HG03045 (cell line): ENCODE results near the gene NTNG2.
"Not testable (repeated sequence)": the region's sequence is repeated elsewhere in the genome, so short reads cannot be mapped to it uniquely, and the experiment has no call there.

Experiments used
- ATAC-seq: cut with Tn5 transposase; IDR thresholded peaks from one replicate; pipeline ENCODE4 v1.9.1; 2021; ENCODE audit warnings: mild to moderate bottlenecking, moderate library complexity; ENCODE audit not compliant: unreplicated experiment

Gene NTNG2

DNA sequence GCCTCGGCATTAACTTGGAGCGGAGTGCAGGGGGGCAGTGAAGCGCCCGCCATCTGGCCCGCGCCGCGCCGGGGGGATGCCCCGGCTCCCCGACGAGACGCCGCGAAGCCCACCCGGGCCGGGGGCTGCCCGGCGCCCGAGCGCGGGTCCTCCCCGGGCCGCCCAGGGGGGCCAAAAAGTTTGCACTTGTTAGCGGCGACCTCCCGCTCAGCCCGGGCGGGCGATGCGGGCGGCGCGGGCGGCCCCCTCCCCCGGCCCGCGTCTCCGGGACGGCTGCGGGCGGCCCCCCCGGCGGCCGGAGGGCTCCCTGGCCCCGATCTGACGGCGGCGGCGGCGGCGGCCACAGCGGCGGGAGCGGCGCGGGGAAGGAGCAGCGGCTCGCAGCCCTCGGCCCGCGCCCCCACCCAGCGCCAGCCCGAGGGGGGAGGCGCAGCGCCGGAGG, at the start of gene NTNG2:
Gene NTNG2 (plus strand): TSS at position 316 of the 442 bp plus-strand sequence. CDS start 4,774 bp downstream, outside the sequence.
- no peak for ATAC-seq

GRCh38 chr9:132114102-132114707, 47.7 kb upstream of the NTNG2 start:
- ATAC-seq: no peak

DNA sequence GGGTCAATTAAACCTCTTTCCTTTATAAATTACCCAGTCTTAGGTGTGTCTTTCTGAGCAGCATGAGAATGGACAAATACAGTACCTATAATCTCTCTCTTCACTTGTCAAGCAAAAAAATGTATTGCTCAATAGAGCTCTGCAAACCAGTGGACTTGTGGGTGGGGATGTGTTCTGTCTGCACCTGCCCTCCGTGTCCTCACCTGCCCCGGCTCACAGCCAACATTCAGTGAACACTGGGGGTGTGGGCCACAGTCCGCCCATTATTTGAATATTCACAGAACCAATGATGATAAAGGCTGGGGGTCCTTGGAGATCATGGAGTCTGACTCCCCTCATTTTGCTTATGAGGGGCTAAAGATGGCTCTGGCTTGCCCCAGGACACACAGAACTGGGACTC, 45.3 kb upstream of the NTNG2 start:
- ATAC-seq: no peak

DNA sequence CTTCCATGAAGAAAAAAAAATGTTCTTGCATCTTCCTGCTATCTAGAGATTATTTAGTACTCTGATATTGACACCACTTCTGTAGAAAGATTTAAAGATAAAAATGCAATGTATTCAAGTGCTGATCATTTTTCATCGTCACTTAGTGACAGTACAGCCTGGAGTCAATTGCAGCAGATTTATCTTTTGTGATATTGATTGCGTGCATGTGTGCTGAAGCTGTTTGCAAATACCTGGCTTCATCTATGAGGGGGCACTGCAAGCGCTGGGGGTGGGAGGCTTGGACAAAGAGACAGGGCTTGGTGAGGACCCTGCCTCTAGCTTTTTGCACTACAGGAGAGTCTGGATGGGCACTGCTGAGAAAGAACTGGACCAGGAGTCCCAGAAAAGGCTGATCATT, 44.2 kb upstream of the NTNG2 start:
- ATAC-seq: no peak

- no peak for ATAC-seq
These were observed 40.8 kb upstream of the NTNG2 start for GRCh38 chr9:132121021-132121420.

GRCh38 chr9:132124800-132125199, 37.1 kb upstream of the NTNG2 start:
- ATAC-seq: no peak

DNA sequence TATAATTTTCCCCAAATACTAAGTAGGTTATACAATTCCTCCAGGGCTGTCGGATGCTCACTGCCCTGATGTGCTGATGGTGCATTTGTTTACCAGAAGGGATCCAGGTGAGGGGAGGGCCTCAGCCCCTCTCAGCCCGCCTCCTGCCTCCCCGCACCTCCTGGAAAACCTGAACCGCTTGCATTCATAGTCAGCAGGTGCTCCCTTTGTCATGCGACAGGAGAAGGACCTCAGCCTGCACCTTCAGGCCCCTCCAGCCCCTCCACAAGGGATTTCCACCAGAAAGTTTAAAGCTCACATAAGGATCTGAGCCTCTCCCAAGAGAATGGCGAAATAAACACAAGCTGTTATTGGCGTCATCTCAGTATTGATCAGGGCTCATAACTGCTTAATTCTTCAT, 36.5 kb upstream of the NTNG2 start:
- ATAC-seq: no peak

DNA sequence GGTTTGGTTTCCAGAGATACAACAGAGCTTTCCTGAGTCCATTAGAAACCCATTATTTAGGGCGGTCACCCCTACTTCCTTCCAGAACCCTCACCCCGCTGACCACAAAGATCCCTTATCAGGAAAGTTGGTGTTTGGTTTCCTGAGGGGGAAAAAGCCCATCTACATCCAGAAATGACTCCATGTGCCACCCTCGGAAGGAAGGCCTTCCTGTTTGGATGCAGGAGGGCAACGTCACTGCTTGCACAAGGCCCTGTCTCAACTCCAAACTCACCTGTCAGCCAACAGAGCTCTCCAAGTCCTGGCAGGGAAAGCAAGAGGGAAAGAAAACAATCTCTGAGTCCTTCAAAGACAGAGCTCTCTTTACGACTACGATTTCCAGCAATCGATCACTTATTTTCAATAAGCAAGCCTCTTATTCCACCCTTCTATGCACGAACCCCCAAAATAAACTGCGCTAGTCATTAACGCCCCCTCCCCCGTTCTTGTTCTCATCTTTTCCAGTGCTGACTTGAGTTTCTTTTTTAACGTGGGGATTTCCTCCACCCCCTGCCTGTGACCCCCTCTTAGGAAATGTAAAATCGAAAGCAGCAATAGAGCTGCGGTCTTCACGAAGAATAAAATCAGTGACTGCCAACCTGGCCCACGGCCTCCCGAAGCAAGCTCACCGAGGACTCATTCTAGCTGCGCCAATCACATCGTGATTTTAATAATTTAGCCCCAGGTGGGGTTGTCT, 35.7 kb upstream of the NTNG2 start:
- ATAC-seq: no peak

DNA sequence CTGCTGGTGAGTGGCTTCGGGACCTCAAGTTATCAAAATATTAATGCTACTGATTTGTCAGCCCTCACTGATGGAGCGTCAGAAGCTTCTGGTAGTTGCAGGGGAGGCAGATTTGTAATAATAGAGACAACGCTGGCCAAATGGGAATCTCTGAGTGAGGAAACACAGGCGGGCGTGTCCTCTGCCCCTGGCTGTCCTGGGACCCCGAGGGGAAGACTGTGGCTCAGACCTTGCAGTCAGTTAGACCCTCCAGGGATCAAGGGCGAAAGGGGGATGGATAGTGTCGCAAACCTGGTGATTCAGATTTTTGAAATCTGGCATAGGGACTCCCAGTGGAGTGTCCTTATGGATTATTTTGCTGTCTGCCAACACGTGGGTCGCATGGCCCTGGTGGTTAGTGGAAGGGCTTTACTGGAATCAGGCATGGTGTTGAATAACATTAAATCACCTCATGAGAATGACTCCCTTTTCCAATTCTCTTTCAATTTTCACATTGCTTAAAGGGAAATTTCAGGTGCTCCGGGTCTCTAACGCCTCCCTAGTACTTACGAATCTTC, 35.1 kb upstream of the NTNG2 start:
- ATAC-seq: no peak

DNA sequence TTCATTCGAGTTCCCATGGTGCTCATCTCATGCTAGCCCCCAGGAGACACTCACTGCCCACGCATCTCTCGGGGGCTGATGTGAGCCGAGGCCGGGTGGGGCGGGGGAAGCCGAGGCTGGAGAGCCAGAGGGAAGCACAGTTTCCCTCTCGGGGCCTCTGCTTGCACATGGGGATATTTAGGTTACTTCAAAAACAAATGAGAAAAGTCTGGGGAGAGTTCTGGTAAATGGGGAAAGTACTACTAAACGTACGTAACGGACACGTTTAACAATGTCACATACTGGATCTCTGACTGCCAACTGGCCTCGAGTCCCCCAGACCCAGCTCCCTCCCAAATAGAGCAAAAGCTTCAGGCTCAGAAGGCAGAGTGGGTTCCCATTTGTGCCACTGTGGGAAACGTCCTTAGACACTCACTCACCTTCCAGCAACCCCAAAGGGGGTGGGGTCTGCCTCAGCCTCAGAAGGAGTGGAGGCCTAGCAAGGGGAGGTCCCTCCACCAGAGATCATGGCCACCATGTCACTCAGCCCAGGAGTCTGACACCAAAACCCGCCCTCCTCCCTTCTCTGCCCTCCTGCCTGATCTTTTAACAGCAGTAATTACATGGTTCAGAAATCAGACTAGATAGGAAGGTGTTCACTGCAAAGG, 33.8 kb upstream of the NTNG2 start:
- no peak for ATAC-seq

DNA sequence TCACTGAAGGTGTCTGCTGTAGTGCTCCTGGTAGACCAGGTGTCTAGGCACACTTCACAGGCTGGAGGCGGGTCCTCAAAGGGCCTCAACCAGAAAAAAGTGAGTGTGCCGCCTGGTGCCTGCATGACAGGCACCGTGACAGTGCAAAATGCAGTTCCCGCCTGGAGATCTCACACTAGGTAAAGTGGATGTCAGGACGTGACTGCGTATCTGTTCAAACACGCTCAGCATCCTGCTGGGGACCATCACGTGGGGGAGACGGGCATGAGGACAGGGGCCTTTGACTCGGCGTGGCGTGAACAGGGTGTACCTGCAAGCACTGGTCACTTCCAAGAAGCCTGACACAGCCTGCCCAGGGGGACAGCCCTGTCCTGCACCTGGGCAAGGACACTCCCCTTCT, 32.3 kb upstream of the NTNG2 start:
- ATAC-seq: no peak

DNA sequence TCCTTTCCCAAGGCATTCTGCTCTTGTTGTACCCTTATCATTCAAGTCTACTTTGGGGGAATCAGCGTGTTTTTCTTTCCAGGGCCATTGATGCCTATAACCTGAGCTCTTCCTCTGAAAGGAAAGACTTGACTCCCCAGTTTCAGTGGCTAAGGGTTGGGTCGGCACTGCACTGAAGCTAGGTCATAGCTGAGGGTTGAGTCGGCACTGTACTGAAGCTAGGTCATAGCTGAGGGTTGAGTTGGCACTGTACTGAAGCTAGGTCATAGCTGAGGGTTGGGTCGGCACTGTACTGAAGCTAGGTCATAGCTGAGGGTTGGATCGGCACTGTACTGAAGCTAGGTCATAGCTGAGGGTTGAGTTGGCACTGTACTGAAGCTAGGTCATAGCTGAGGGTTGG, 27.8 kb upstream of the NTNG2 start:
- ATAC-seq: not testable (repeated sequence)

- ATAC-seq: no peak
These were observed 26.4 kb upstream of the NTNG2 start for GRCh38 chr9:132135456-132135855.

DNA sequence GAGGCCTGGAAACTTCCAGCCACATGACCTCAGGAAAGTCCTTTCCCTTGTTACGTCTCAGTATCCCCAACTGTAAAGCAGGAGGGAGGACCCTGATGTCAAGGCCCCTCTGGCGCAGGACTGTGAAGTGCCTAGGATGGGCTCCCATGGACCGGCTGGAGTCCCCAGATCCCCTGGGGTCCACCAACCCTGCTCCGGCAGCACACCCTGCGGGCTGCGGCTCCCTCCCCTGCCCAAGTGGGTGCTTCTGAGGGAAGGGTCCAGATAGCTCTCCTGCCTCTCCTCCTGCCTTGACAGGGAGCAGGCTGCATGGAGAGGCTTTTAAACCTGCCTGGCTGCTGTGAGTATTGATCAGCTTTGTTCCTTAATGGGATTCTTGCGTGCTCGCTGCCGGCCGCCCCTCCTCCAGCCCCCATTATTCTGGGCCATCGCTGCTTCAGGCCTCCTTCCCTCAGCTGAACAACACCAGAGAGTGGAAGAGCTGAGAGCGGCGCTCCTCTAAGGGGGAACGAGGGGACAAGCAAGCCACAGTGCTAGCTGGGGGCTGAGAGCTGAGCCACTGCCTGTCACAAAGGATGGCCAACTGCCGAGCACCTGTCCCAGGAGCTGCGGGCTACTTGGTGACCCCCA, 25.6 kb upstream of the NTNG2 start:
- ATAC-seq: no peak

- ATAC-seq: no peak
These were observed 20.4 kb upstream of the NTNG2 start for GRCh38 chr9:132141344-132141947.

- ATAC-seq: no peak
These were observed 19.8 kb upstream of the NTNG2 start for GRCh38 chr9:132141948-132142594.

DNA sequence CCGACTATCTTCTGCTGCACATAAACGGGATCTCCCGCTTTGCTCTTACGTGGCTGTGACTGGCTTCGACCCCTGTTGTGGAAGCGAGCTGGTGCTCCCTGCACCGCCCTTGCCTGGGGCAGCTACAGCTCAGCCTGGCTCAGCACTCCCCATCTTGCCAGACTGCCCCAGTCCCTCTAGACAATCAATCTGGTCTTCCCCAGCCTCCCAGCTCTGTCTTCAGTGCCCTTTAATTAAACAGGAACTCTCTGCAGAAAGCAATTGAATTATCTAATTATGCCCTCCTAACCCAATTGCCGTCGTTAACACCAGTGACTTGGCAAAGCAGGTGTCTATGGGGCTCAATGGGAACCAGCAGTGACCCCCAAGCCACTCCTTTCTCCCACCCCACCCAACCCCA, 18.9 kb upstream of the NTNG2 start:
- ATAC-seq: no peak

- ATAC-seq: no peak
These were observed 18.5 kb upstream of the NTNG2 start for GRCh38 chr9:132143359-132143758.

DNA sequence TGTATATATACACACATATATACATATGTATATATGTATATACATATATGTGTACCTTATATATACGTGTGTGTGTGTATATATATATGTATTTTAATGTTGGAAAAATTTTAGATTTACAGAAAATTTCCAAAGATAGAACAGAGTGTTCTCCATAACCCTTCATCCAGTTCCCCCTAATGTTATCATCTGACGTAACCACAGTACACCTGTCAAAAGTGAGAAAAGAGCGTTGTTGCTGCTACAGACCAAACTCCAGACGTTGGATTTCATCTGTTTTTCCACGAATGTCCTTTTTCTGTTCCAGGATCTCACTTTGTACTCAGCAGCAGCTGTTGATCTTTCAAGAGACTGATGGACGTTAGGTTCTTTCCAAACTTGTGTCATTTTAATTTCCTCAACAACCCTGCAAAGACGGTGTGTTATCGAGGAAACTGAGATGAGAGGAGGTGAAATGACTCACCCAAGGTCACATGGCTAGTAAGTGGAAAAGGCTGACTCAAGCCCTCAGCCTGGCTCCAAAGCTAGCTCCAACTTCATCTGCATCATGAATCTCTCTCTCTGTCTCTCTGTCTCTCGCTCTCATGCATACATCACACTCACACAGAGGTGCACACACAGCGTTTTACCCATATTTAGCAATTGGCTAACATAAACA, 17.0 kb upstream of the NTNG2 start:
- no peak for ATAC-seq

- ATAC-seq: no peak
These were observed 15.8 kb upstream of the NTNG2 start for GRCh38 chr9:132146039-132146438.
